Raji (cell line): ENCODE results near the gene BCL3.

ENCODE experiments used
- POLR2A ChIP-seq: IDR thresholded peaks from 2 replicates; pipeline ENCODE4 v1.6.1; 2011; ENCODE audit warnings: low read depth, low read length, control low read depth; ENCODE audit not compliant: insufficient read depth

Gene BCL3

GRCh38 chr19:44785271-44785670 is 36.8 kb downstream of the BCL3 start:
- no peak for TF ChIP-seq POLR2A

GRCh38 chr19:44785993-44786392 is 37.5 kb downstream of the BCL3 start:
- no peak for TF ChIP-seq POLR2A

- no peak for TF ChIP-seq POLR2A
These were observed 40.5 kb downstream of the BCL3 start for GRCh38 chr19:44788971-44789370.

GRCh38 chr19:44789943-44790483 is 41.5 kb downstream of the BCL3 start:
- TF ChIP-seq POLR2A = no peak

GRCh38 chr19:44792281-44792680 is 43.8 kb downstream of the BCL3 start:
- no peak for TF ChIP-seq POLR2A

GRCh38 chr19:44794610-44795009 is 46.1 kb downstream of the BCL3 start:
- no peak for TF ChIP-seq POLR2A

GRCh38 chr19:44795398-44795987 is 47.0 kb downstream of the BCL3 start:
- no peak for TF ChIP-seq POLR2A

- TF ChIP-seq POLR2A = no peak
These were observed 48.2 kb downstream of the BCL3 start for GRCh38 chr19:44796701-44797115.

GRCh38 chr19:44799627-44800346 is 51.3 kb downstream of the BCL3 start:
- TF ChIP-seq POLR2A = no peak

- no peak for TF ChIP-seq POLR2A
These were observed 52.0 kb downstream of the BCL3 start for GRCh38 chr19:44800461-44800860.

GRCh38 chr19:44803442-44804428 is 55.2 kb downstream of the BCL3 start:
- TF ChIP-seq POLR2A = no peak

- TF ChIP-seq POLR2A = no peak
These were observed 57.8 kb downstream of the BCL3 start for GRCh38 chr19:44806291-44806690.

- TF ChIP-seq POLR2A = no peak
These were observed 58.7 kb downstream of the BCL3 start for GRCh38 chr19:44807162-44807561.

- TF ChIP-seq POLR2A = no peak
These were observed 59.3 kb downstream of the BCL3 start for GRCh38 chr19:44807652-44808462.

GRCh38 chr19:44808463-44809371 is 60.2 kb downstream of the BCL3 start, which contains the start of gene BCAM:
TSS of gene BCAM (plus strand) at chr19:44809103. CDS start at chr19:44809125, 22 bp downstream.
- no peak for TF ChIP-seq POLR2A
